ENCODE results near the gene PRR19.

DNA sequence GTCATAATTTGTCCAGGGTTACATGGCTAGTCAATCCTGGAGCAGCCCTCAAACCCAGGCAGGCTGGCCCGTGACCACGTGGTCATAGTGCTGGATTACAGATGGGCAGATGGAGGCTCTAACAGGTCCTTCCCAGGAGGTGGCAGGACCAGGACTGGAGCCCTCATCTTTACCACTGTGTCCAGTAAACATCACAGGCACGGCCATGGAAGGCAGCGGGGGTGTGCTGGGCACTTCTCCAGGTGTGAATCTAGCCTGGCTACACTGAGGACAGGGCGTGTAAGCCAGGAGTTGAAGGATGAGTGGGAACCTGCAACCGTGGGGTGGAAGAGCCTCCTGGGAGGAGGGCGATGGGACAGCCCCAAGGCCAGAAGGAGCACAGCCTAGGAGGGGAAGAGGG lies 26.8 kb upstream of the PRR19 start:
- TF ChIP-seq, protein P1, sequence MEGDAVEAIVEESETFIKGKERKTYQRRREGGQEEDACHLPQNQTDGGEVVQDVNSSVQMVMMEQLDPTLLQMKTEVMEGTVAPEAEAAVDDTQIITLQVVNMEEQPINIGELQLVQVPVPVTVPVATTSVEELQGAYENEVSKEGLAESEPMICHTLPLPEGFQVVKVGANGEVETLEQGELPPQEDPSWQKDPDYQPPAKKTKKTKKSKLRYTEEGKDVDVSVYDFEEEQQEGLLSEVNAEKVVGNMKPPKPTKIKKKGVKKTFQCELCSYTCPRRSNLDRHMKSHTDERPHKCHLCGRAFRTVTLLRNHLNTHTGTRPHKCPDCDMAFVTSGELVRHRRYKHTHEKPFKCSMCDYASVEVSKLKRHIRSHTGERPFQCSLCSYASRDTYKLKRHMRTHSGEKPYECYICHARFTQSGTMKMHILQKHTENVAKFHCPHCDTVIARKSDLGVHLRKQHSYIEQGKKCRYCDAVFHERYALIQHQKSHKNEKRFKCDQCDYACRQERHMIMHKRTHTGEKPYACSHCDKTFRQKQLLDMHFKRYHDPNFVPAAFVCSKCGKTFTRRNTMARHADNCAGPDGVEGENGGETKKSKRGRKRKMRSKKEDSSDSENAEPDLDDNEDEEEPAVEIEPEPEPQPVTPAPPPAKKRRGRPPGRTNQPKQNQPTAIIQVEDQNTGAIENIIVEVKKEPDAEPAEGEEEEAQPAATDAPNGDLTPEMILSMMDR (IDR thresholded peaks at IDR 0.05 in 8 of 11, conservative IDR thresholded peaks at IDR 0.05 in 3 of 11), result no peak
- TF ChIP-seq POLR2A (IDR thresholded peaks at IDR 0.05) (no peak), POLR2AphosphoS5 (IDR thresholded peaks at IDR 0.05) (peak; percentile 14 to 26 (median 15))
